Gastroesophageal sphincter (tissue), 3 donors: Measurements from ENCODE around the gene CNBD2.

Experiments
- CTCF ChIP-seq, 4 experiments: fragments of 200-600 bp in 2 of 4; fragments of 450-650 bp in 2 of 4; sonication (generic) in 1 of 4; IDR thresholded peaks; one replicate each; pipeline ENCODE4 v1.5.1; 2017 to 2019; ENCODE audit warnings: antibody characterized with exemption in 4 of 4, mild to moderate bottlenecking in 2 of 4, moderate library complexity in 2 of 4
- EP300 ChIP-seq: sonication (generic); formaldehyde crosslinking; IDR thresholded peaks from one replicate; pipeline ENCODE4 v1.6.1; 2017; ENCODE audit warnings: antibody characterized with exemption, mild to moderate bottlenecking
- POLR2A ChIP-seq, 2 donors: fragments of 450-650 bp; IDR thresholded peaks; one replicate each; pipeline ENCODE4 v1.6.1; 2017; ENCODE audit warnings: antibody characterized with exemption in 2 of 2, mild to moderate bottlenecking in 2 of 2, moderate library complexity in 1 of 2
- POLR2AphosphoS5 ChIP-seq: sonication (generic); formaldehyde crosslinking; IDR thresholded peaks from one replicate; pipeline ENCODE4 v1.6.1; 2017; ENCODE audit warnings: antibody characterized with exemption

- TF ChIP-seq CTCF (IDR thresholded peaks at IDR 0.05) (no peak), POLR2AphosphoS5 (no peak), POLR2A (IDR thresholded peaks at IDR 0.05) (no peak), EP300 (no peak)
These were observed 20.6 kb downstream of the CNBD2 start for GRCh38 chr20:35988910-35989463.
